ENCODE results near the gene UGT2A3. TPM values are rescaled to one million over a fixed set of nuclear protein-coding genes. Genes with fewer than 3 reads are reported as not detected.

The UGT2A3 gene
- total and polyA plus RNA-seq, 2 of the 4 experiments (the other 2 are of a cell fraction) = not detected

DNA sequence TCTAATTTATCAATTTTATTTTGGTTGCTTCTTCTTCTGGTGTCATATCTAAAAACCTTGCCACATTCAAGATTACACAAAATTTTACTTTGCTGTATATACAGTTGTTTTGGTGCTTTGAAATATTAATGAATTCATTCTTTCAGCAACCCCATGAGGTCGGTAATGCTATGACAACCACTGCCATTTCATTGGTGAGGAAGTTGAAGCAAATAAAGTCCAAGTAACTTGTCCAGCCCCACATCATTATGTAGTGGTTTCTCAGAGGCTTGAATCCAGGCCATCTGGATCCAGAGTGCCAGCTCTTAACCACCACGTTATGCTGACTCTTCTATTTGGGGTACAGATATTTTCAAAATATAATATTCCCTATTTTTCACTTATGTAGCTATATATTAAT is 42.2 kb downstream of the UGT2A3 start:
- in situ Hi-C loops (cut with MboI; ENCODE audit: low sequenced_read_pairs) (no loop called here), dilution Hi-C loops (cut with HindIII; ENCODE audit: low sequenced_read_pairs, unreplicated experiment) (no loop called here), intact Hi-C loops (cut with micrococcal nuclease) (no loop called here)
- no peaks in the 10 kb centered on the region for H3K9me1 ChIP-seq (ENCODE audit: insufficient read depth, low read length)
- no peak overlapping the region for H3K23ac ChIP-seq (ENCODE audit: low read depth, low read length)
- WGBS, 2 experiments (ENCODE audit: extremely low coverage in 2 of 2, insufficient read length in 1 of 2) = no CpG with 5 or more reads among the region's 2 CpGs
- no peak overlapping the region for H2BK20ac ChIP-seq (ENCODE audit: low read depth, low read length)
- no peak overlapping the region for H2BK15ac ChIP-seq (ENCODE audit: low read depth, low read length)
- TF ChIP-seq SMC3 (IDR thresholded peaks at IDR 0.05; ENCODE audit: low read depth, low read length) (no peak), RCOR1 (IDR thresholded peaks at IDR 0.05; ENCODE audit: insufficient replicate concordance, low read length) (no peak), RFX5 (IDR thresholded peaks at IDR 0.05; ENCODE audit: low read depth, low read length) (no peak), CHD1 (IDR thresholded peaks at IDR 0.05; ENCODE audit: low read depth, low read length) (no peak), MAZ (IDR thresholded peaks at IDR 0.05; ENCODE audit: borderline replicate concordance, low read depth, low read length) (no peak)
- TF ChIP-seq, protein P1, sequence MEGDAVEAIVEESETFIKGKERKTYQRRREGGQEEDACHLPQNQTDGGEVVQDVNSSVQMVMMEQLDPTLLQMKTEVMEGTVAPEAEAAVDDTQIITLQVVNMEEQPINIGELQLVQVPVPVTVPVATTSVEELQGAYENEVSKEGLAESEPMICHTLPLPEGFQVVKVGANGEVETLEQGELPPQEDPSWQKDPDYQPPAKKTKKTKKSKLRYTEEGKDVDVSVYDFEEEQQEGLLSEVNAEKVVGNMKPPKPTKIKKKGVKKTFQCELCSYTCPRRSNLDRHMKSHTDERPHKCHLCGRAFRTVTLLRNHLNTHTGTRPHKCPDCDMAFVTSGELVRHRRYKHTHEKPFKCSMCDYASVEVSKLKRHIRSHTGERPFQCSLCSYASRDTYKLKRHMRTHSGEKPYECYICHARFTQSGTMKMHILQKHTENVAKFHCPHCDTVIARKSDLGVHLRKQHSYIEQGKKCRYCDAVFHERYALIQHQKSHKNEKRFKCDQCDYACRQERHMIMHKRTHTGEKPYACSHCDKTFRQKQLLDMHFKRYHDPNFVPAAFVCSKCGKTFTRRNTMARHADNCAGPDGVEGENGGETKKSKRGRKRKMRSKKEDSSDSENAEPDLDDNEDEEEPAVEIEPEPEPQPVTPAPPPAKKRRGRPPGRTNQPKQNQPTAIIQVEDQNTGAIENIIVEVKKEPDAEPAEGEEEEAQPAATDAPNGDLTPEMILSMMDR (conservative IDR thresholded peaks at IDR 0.05; ENCODE audit: low read depth, low read length) = no peak
- TF ChIP-seq, protein P2, sequence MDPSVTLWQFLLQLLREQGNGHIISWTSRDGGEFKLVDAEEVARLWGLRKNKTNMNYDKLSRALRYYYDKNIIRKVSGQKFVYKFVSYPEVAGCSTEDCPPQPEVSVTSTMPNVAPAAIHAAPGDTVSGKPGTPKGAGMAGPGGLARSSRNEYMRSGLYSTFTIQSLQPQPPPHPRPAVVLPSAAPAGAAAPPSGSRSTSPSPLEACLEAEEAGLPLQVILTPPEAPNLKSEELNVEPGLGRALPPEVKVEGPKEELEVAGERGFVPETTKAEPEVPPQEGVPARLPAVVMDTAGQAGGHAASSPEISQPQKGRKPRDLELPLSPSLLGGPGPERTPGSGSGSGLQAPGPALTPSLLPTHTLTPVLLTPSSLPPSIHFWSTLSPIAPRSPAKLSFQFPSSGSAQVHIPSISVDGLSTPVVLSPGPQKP (IDR thresholded peaks at IDR 0.05; ENCODE audit: borderline replicate concordance, low read depth, low read length) = no peak
- TF ChIP-seq, protein P3, sequence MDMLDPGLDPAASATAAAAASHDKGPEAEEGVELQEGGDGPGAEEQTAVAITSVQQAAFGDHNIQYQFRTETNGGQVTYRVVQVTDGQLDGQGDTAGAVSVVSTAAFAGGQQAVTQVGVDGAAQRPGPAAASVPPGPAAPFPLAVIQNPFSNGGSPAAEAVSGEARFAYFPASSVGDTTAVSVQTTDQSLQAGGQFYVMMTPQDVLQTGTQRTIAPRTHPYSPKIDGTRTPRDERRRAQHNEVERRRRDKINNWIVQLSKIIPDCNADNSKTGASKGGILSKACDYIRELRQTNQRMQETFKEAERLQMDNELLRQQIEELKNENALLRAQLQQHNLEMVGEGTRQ (IDR thresholded peaks at IDR 0.05; ENCODE audit: low read depth, low read length) = no peak
- H3K27me3 ChIP-seq (ENCODE audit: control insufficient read depth, insufficient read depth, low read length) = no peaks in the 10 kb centered on the region
- H3K18ac ChIP-seq (ENCODE audit: low read depth, low read length) = no peak overlapping the region
- no peak overlapping the region for H2AFZ ChIP-seq (replicated peaks; ENCODE audit: low read length, poor library complexity)
- no peak overlapping the region for H3K56ac ChIP-seq (ENCODE audit: extremely low read depth, insufficient read depth, low read length)
- no peak overlapping the region for H4K91ac ChIP-seq (ENCODE audit: insufficient read depth, low read depth, low read length)
- no peak overlapping the region for H3K27ac ChIP-seq (ENCODE audit: insufficient read depth, low read length)
- H4K5ac ChIP-seq (ENCODE audit: low read depth, low read length) = no peak overlapping the region
- ATAC-seq (ENCODE audit: low read depth) (no peak), DNase-seq (no peak)
- no peak overlapping the region for H3K4me2 ChIP-seq (ENCODE audit: low read depth, low read length)
- no peak overlapping the region for H3K9ac ChIP-seq (ENCODE audit: low read depth, low read length)
- no peak overlapping the region for H2BK5ac ChIP-seq (ENCODE audit: low read depth, low read length, poor library complexity, severe bottlenecking)
- H3K9me3 ChIP-seq (ENCODE audit: control insufficient read depth, insufficient read depth, low read length) = no peaks in the 10 kb centered on the region
- H3K79me1 ChIP-seq (ENCODE audit: low read depth in 1 of 2, low read length in 2 of 2) = no peaks in the 10 kb centered on the region
- CTCF ChIA-PET = no interaction called here
- no peak overlapping the region for H3K4ac ChIP-seq (ENCODE audit: low read depth, low read length)
- no peak overlapping the region for H3K4me3 ChIP-seq (ENCODE audit: insufficient read depth, low read depth, low read length)
- H2AK9ac ChIP-seq (replicated peaks; ENCODE audit: low read depth, low read length, poor library complexity) = no peak overlapping the region
- H2AK5ac ChIP-seq (ENCODE audit: low read depth, low read length) = no peak overlapping the region
- no TSS peak for BruUV-seq (replicated peaks)
- POLR2A ChIA-PET (ENCODE audit: unreplicated experiment) = no interaction called here
- no peak overlapping the region for H4K8ac ChIP-seq (ENCODE audit: low read depth in 2 of 2, low read length in 2 of 2)
- H2BK120ac ChIP-seq (ENCODE audit: low read depth, low read length) = no peak overlapping the region
- H3K4me1 ChIP-seq (ENCODE audit: control insufficient read depth, insufficient read depth, low read length) = no peaks in the 10 kb centered on the region
- no peaks in the 10 kb centered on the region for H3K36me3 ChIP-seq (ENCODE audit: control insufficient read depth, insufficient read depth, low read length)
- H4K20me1 ChIP-seq (ENCODE audit: insufficient read depth, low read length) = no peaks in the 10 kb centered on the region
- no peak overlapping the region for H3K14ac ChIP-seq (replicated peaks; ENCODE audit: low read depth, low read length)
